Lower lobe of right lung (tissue), 2 donors: ENCODE data around the gene HTR3B. TPM values are rescaled to one million over a fixed set of nuclear protein-coding genes. Genes with fewer than 3 reads are reported as not detected.

Experiments
- ATAC-seq, 2 donors: fragments of 200-7000 bp; cut with Tn5 transposase; one replicate each; pipeline ENCODE4 v1.9.1; 2020 to 2022; ENCODE audit warnings: mild to moderate bottlenecking in 2 of 2, moderate library complexity in 2 of 2
- DNase-seq: peaks from one replicate; pipeline ENCODE4 v3.0.0-alpha.2; 2020
- H3K27ac ChIP-seq: fragments of 200-600 bp; one replicate; pipeline ENCODE4 v1.8.0; 2022
- H3K27me3 ChIP-seq: fragments of 200-600 bp; one replicate; pipeline ENCODE4 v1.8.0; 2022; ENCODE audit warnings: low read depth
- H3K36me3 ChIP-seq: fragments of 200-600 bp; one replicate; pipeline ENCODE4 v1.8.0; 2022; ENCODE audit warnings: mild to moderate bottlenecking
- H3K4me1 ChIP-seq: fragments of 200-600 bp; one replicate; pipeline ENCODE4 v1.8.0; 2022
- H3K4me3 ChIP-seq: fragments of 200-600 bp; one replicate; pipeline ENCODE4 v1.8.0; 2022; ENCODE audit warnings: mild to moderate bottlenecking
- H3K9me3 ChIP-seq: fragments of 200-600 bp; one replicate; pipeline ENCODE4 v1.8.0; 2022
- intact Hi-C: fragments of 100-400 bp; cut with DNase I; formaldehyde crosslinking; loops from one replicate; pipeline ENCODE4 v1.11.0; 2022
- long read RNA-seq: library from polyadenylated mRNA; unstranded; transcript quantifications from one replicate; pipeline ENCODE4 v2.0.0, GENCODE V29; 2021
- total RNA-seq: library from RNA; stranded (reverse); fragmentation: NEBNext Ultra II Directional; extraction: Animal tissue kit (Norgen Biotek cat#: 25700); gene quantifications from one replicate; pipeline ENCODE4 v1.2.1, GENCODE V29; 2021
- TF ChIP-seq, protein P1 (sequence below): fragments of 200-600 bp; IDR thresholded peaks from one replicate; pipeline ENCODE4 v1.8.0; 2022; ENCODE audit warnings: antibody characterized with exemption, mild to moderate bottlenecking
- donor health status: DM: no; HTN: yes; CAD: no; lungs with severe emphysema.

HTR3B gene, protein sequence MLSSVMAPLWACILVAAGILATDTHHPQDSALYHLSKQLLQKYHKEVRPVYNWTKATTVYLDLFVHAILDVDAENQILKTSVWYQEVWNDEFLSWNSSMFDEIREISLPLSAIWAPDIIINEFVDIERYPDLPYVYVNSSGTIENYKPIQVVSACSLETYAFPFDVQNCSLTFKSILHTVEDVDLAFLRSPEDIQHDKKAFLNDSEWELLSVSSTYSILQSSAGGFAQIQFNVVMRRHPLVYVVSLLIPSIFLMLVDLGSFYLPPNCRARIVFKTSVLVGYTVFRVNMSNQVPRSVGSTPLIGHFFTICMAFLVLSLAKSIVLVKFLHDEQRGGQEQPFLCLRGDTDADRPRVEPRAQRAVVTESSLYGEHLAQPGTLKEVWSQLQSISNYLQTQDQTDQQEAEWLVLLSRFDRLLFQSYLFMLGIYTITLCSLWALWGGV
- not detected for total RNA-seq
- long read RNA-seq: 0 reads

DNA sequence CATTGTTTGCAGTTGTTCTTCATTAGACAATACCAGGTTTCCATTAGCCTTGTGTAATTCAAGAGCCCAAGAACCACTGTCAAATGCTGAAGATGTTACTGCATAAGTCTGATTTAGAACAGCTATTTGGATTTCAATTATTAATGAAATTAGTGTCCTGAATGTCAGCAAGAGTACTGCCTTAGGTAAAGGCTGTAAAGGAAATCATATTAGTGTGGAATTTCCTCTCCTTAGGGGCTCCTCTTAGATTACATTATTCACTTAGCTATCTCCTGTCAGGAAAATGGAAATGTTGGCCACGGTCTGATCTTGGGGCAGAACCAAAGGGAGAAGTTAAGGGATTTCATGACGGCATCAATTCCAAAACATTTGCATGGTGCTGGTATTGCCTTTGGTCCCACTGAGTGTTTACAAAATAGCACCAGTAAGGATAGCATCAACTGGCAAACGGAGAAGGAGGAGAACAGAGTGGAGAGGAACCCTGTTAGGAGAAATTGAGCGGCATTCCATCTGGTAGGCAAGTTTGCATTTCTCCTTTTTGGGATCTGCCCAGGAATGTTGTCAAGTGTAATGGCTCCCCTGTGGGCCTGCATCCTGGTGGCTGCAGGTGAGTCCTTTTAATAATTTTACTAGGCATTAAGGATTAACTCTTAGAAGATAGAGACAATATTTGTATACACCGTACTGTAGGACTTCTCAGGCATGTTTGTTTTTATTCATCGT, at the start of gene HTR3B:
HTR3B (plus strand) TSS at position 418 of the 723 bp plus-strand sequence; CDS start at position 556, 138 bp downstream.
- H3K36me3 ChIP-seq: no peaks in the 10 kb centered on the region
- H3K27me3 ChIP-seq: peaks cover 6% of the 10 kb centered on the region
- no peaks in the 10 kb centered on the region for H3K9me3 ChIP-seq
- no peaks in the 10 kb centered on the region for H3K4me1 ChIP-seq
- intact Hi-C loops: no loop called here
- ATAC-seq (no peak), DNase-seq (no peak)
- H3K4me3 ChIP-seq: no peak within 1 kb of the TSS
- TF ChIP-seq, protein P1, sequence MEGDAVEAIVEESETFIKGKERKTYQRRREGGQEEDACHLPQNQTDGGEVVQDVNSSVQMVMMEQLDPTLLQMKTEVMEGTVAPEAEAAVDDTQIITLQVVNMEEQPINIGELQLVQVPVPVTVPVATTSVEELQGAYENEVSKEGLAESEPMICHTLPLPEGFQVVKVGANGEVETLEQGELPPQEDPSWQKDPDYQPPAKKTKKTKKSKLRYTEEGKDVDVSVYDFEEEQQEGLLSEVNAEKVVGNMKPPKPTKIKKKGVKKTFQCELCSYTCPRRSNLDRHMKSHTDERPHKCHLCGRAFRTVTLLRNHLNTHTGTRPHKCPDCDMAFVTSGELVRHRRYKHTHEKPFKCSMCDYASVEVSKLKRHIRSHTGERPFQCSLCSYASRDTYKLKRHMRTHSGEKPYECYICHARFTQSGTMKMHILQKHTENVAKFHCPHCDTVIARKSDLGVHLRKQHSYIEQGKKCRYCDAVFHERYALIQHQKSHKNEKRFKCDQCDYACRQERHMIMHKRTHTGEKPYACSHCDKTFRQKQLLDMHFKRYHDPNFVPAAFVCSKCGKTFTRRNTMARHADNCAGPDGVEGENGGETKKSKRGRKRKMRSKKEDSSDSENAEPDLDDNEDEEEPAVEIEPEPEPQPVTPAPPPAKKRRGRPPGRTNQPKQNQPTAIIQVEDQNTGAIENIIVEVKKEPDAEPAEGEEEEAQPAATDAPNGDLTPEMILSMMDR: no peak
- no peak within 1 kb of the TSS for H3K27ac ChIP-seq

DNA sequence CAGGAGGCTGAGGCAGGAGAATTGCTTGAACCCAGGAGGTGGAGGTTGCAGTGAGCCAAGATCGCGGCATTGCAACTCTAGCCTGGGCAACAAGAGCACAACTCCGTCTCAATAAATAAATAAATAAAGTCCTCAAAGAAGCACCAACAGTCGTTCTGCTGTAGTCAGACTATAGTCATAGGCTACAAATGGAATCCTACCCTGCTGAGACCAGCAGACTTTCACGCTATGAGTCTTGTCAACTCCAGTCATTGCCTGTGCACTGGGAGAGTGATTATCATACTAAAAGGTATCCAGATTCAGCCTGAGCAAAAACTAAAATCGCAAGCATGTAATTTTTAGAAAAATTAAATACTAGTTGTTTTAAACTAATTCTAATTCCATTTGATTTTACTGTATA, 48.8 kb upstream of the HTR3B start:
- ATAC-seq: no peak
- H3K9me3 ChIP-seq: no peaks in the 10 kb centered on the region
- intact Hi-C loops: no loop called here
- peaks cover 9% of the 10 kb centered on the region for H3K4me1 ChIP-seq
- TF ChIP-seq, protein P1: no peak
- H3K4me3 ChIP-seq: no peak overlapping the region
- no peaks in the 10 kb centered on the region for H3K27me3 ChIP-seq
- H3K27ac ChIP-seq: no peak overlapping the region
- no peak for DNase-seq
- H3K36me3 ChIP-seq: peaks cover 23% of the 10 kb centered on the region

DNA sequence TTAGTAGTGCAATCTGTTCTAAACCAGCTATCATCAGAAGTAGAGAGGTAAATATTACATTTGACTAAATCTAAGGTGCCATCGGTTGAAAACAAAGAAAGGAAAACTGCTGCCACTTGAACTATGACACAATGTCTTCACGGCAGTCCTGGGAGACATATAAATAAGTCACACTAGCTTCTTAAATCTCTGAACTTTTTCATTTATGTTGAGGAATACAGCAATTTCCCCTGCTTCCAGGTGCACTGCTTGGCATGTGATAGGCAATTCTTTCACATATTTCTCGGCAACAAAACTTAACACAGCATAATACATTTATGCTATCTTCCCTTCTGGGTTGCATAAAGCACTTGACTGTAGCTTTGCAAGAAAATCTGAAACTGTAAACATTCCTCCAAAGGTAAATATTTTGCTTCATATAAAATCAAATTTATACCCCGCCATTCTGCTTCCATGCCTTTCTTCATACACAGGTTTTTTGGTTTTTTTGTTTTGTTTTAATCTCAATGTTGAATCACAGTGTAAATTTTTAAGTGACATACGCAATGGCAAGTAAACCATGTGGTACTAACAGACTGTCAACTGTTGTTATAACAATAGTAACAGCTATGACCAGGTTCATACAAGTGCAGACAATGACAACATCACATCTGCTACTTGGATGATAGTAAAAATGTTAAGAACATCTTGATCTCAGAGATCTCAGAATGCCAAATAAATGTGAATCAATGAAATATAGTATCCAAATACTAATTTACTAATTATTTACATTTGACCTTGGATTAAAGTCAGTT, 47.4 kb upstream of the HTR3B start:
- TF ChIP-seq, protein P1: no peak
- DNase-seq (no peak), ATAC-seq (no peak)
- peaks cover 9% of the 10 kb centered on the region for H3K36me3 ChIP-seq
- peaks cover 9% of the 10 kb centered on the region for H3K4me1 ChIP-seq
- H3K27me3 ChIP-seq: no peaks in the 10 kb centered on the region
- H3K9me3 ChIP-seq: no peaks in the 10 kb centered on the region
- no peak overlapping the region for H3K27ac ChIP-seq
- H3K4me3 ChIP-seq: no peak overlapping the region
- intact Hi-C loops: no loop called here

DNA sequence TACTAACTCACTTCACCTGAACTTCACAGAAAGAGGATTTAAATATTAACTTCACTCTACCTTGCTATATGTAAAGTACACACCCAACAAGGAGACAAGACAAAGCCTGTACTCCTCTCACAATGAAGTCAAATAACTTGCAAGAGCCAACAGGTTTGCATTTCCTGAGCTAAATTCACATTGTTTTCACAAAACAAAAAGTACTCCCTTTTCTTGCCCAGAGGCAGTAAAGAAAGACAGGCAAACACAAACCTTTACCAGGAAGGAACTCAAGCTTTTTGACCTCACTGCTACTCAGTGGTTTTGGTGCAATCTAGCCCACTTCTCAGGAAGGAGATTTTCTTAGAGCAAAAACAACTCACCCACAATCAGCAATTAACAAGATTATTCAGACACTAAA, 44.9 kb upstream of the HTR3B start:
- ATAC-seq (no peak), DNase-seq (no peak)
- peaks cover 9% of the 10 kb centered on the region for H3K4me1 ChIP-seq
- no peaks in the 10 kb centered on the region for H3K9me3 ChIP-seq
- H3K36me3 ChIP-seq: no peaks in the 10 kb centered on the region
- no peaks in the 10 kb centered on the region for H3K27me3 ChIP-seq
- intact Hi-C loops: no loop called here
- TF ChIP-seq, protein P1: no peak
- no peak overlapping the region for H3K27ac ChIP-seq
- H3K4me3 ChIP-seq: no peak overlapping the region

DNA sequence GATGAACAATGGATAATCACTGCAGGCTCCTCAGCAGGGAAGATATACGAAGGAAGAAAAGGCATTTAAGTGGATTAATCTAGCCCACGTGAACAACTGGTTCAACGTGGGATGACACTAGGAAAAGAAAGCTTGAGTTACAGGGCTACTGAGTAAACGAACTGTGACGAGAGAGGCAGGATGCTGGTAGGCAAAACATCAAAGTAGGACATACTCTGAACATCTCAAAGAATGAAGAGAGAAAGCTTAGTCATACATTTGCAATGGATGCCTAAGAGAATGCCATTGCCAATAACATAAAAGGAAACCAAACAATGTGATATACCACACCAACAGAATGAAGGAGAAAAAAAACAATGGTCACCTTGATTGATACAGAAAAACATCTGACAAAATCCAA, 42.2 kb upstream of the HTR3B start:
- no peaks in the 10 kb centered on the region for H3K36me3 ChIP-seq
- no peak overlapping the region for H3K4me3 ChIP-seq
- no peaks in the 10 kb centered on the region for H3K9me3 ChIP-seq
- no peaks in the 10 kb centered on the region for H3K27me3 ChIP-seq
- intact Hi-C loops: no loop called here
- ATAC-seq (no peak), DNase-seq (no peak)
- H3K4me1 ChIP-seq: peaks cover 6% of the 10 kb centered on the region
- TF ChIP-seq, protein P1: no peak
- H3K27ac ChIP-seq: no peak overlapping the region
